GM12801 (cell line): ENCODE data around the gene SKIDA1.

ENCODE experiments used
- CTCF ChIP-seq: IDR thresholded peaks from one replicate; pipeline ENCODE4 v1.5.1; 2011; ENCODE audit warnings: control low read depth; ENCODE audit not compliant: insufficient read length; ENCODE audit errors: extremely low read depth

The SKIDA1 gene

GRCh38 chr10:21482821-21483220 lies 42.7 kb downstream of the SKIDA1 start:
- no peak for TF ChIP-seq CTCF

DNA sequence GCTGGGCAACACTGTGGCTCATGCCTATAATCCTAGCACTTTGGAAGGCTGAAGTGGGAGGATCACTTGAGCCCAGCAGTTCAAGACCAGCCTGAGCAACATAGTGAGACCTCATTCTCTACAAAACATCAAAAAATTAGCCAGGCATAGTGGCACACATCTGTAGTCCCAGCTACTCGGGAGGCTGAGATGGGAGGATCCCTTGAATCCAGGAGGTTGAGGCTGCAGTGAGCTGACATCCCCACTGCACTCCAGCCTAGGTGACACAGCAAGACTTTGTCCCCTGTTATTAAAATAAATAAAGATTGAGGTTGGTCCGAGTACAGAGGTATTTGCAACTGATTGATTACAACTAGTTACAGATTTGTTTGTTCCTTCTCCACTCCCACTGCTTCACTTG lies 44.1 kb downstream of the SKIDA1 start:
- TF ChIP-seq CTCF, result no peak

DNA sequence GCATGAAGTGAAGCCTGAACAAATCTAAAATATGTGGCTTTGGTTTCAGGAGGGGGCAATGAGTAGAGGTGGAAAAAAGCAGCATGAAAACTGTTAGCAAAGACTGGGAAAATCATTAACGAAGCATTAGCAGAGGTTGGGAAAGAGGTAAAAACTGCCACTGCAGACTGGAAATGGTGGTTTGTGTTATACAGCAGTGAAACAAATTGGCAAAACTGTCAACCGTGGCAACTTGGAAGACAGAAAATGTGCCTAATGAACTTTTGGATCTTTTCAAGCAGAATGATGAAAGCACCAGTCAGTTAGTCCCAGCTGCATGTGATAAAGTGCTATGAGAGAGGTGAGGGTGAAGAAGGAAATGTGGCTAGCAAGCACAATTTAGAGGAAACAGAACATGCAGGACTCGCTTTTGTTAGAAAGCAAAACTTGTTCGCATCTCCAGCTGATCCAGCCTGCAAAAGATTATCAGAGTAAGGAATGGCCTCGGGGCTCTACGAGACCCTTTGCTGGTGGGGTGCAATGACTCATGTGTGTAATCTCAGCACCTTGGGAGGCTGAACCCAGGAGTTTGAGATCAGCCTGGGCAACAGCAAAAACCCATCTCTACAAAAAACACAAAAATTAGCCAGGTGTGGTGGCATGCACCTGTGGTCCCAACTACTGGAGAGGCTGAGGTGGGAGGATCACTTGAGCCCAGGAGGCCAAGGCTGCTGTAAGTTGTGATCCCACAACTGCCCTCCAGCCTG lies 45.7 kb downstream of the SKIDA1 start:
- no peak for TF ChIP-seq CTCF

- no peak for TF ChIP-seq CTCF
Observed at GRCh38 chr10:21475393-21475792, 50.1 kb downstream of the SKIDA1 start.

- no peak for TF ChIP-seq CTCF
Observed at GRCh38 chr10:21473541-21473940, 51.9 kb downstream of the SKIDA1 start.

- no peak for TF ChIP-seq CTCF
Observed at GRCh38 chr10:21473135-21473534, 52.3 kb downstream of the SKIDA1 start.

DNA sequence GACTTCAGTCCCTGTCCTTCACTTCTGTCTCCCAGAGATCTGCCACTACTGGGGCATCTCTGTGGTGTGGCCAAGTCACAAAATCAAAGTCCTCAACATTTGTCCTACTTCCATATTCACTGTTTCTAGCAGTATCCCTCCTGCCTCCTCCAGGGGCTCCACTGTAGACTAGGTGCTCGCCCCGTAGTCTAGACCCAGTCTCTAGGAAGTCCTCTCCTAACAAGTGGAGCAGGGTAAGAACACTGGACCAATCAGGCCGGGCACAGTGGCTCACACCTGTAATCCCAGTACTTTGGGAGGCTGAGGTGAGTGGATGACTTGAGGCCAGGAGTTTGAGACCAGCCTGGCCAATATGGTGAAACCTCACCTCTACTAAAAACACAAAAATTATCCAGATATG lies 57.4 kb downstream of the SKIDA1 start:
- no peak for TF ChIP-seq CTCF
